ENCODE measurements around the gene NPHP4. TPM values are rescaled to one million over a fixed set of nuclear protein-coding genes. Genes with fewer than 3 reads are reported as not detected.

Gene NPHP4
- polyA plus RNA-seq, 1 of the 3 experiments (the other 2 are of a cell fraction), result 7.0 TPM

- CTCF ChIA-PET, result no interaction called here
These were observed 104.8 kb downstream of the NPHP4 start for GRCh38 chr1:5887349-5887970.

DNA sequence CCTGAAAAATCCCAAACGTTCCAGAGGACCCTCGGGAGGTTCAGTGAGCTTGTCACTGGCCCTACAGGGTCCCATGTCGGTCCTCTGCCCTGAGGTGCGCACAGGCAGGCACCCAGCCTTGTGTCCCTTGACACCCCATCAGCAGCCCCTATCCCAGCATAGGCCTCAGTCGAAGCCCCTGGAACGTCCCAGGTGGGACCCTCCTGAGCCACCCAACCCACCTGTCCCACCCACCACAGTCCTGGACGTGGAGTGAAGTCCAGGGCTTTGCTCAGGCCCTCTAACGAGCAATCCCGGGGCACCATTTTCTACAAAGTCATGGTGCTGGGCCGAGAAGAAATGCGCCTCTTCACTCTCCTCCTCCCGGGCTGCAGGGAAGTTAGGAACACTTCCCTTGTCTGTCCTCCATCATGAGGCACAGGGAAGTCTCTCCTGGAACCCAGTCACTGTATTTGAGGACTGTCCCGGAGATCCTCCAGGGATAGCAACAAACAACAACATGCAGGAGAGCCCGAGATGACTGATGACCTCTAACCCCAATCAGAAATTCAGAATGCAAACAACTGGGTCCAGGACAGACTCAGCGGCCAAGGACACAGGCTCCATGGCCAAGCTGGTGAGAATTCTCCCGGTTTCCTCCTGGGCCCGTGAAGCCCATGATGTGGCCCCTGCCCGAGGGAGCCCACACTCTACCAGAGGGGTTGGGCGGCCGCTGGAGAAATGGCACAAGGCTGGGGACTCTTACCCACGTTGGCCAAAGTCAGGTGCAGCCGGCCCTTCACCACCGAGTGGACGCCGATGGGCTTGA lies 105.5 kb downstream of the NPHP4 start:
- CTCF ChIA-PET, result no interaction called here
- H3K4me1 ChIP-seq (ENCODE audit: control insufficient read depth in 1 of 2, insufficient read depth in 2 of 2, low read depth in 1 of 2, low read length in 1 of 2), result peaks cover 0 to 50% of the 10 kb centered on the region in 2 experiments; a peak in 1 of 4 replicates
- 84% methylated on average over 15 of the region's 25 CpGs for WGBS (ENCODE audit: low lambda C conversion rate)
- no peaks in the 10 kb centered on the region for H3K9me2 ChIP-seq
- no peaks in the 10 kb centered on the region for H3K79me2 ChIP-seq (ENCODE audit: insufficient read depth)
- POLR2A ChIA-PET, result interaction anchor here (0.6 to 1.7 kb wide), 2 partner anchors 28 to 239 kb away, joined by 3 to 5 read pairs; no protein-coding TSS in a partner anchor
- H3K4me3 ChIP-seq (ENCODE audit: low read depth in 2 of 2, low read length in 1 of 2), result no peak overlapping the region
- no peak overlapping the region for H3K9ac ChIP-seq
- no peaks in the 10 kb centered on the region for H3K27me3 ChIP-seq (ENCODE audit: insufficient read depth)
- H4K20me1 ChIP-seq (ENCODE audit: insufficient read depth), result no peaks in the 10 kb centered on the region
- TF ChIP-seq TEAD4 (IDR thresholded peaks at IDR 0.05; ENCODE audit: borderline replicate concordance, insufficient read depth) (no peak), GATA2 (CRISPR knock-in tag; IDR thresholded peaks at IDR 0.05) (no peak), GABPA (IDR thresholded peaks at IDR 0.05; ENCODE audit: low read depth) (no peak), MXI1 (IDR thresholded peaks at IDR 0.05; ENCODE audit: low read depth, low read length) (no peak), JUND (IDR thresholded peaks at IDR 0.05) (no peak), IRF3 (IDR thresholded peaks at IDR 0.05; ENCODE audit: low read depth, low read length) (no peak), SMC3 (IDR thresholded peaks at IDR 0.05; ENCODE audit: low read depth, low read length) (no peak), RAD21 (IDR thresholded peaks at IDR 0.05; ENCODE audit: low read length) (no peak), NRF1 (IDR thresholded peaks at IDR 0.05; ENCODE audit: low read depth, low read length) (no peak), RCOR1 (IDR thresholded peaks at IDR 0.05; ENCODE audit: low read length) (no peak), RXRA (IDR thresholded peaks at IDR 0.05; ENCODE audit: borderline replicate concordance, low read depth) (no peak), FOXM1 (IDR thresholded peaks at IDR 0.05; ENCODE audit: low read depth) (no peak), MEF2A (IDR thresholded peaks at IDR 0.05; ENCODE audit: borderline replicate concordance, low read depth) (no peak), POLR2AphosphoS5 (IDR thresholded peaks at IDR 0.05; ENCODE audit: low read depth, low read length) (no peak)
- TF ChIP-seq, protein P1, sequence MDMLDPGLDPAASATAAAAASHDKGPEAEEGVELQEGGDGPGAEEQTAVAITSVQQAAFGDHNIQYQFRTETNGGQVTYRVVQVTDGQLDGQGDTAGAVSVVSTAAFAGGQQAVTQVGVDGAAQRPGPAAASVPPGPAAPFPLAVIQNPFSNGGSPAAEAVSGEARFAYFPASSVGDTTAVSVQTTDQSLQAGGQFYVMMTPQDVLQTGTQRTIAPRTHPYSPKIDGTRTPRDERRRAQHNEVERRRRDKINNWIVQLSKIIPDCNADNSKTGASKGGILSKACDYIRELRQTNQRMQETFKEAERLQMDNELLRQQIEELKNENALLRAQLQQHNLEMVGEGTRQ (IDR thresholded peaks at IDR 0.05; ENCODE audit: borderline replicate concordance, low read depth, low read length), result no peak
- TF ChIP-seq, protein P2, sequence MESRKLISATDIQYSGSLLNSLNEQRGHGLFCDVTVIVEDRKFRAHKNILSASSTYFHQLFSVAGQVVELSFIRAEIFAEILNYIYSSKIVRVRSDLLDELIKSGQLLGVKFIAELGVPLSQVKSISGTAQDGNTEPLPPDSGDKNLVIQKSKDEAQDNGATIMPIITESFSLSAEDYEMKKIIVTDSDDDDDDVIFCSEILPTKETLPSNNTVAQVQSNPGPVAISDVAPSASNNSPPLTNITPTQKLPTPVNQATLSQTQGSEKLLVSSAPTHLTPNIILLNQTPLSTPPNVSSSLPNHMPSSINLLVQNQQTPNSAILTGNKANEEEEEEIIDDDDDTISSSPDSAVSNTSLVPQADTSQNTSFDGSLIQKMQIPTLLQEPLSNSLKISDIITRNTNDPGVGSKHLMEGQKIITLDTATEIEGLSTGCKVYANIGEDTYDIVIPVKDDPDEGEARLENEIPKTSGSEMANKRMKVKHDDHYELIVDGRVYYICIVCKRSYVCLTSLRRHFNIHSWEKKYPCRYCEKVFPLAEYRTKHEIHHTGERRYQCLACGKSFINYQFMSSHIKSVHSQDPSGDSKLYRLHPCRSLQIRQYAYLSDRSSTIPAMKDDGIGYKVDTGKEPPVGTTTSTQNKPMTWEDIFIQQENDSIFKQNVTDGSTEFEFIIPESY (IDR thresholded peaks at IDR 0.05; ENCODE audit: borderline replicate concordance, low read depth), result no peak
- TF ChIP-seq, protein P3, sequence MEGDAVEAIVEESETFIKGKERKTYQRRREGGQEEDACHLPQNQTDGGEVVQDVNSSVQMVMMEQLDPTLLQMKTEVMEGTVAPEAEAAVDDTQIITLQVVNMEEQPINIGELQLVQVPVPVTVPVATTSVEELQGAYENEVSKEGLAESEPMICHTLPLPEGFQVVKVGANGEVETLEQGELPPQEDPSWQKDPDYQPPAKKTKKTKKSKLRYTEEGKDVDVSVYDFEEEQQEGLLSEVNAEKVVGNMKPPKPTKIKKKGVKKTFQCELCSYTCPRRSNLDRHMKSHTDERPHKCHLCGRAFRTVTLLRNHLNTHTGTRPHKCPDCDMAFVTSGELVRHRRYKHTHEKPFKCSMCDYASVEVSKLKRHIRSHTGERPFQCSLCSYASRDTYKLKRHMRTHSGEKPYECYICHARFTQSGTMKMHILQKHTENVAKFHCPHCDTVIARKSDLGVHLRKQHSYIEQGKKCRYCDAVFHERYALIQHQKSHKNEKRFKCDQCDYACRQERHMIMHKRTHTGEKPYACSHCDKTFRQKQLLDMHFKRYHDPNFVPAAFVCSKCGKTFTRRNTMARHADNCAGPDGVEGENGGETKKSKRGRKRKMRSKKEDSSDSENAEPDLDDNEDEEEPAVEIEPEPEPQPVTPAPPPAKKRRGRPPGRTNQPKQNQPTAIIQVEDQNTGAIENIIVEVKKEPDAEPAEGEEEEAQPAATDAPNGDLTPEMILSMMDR (IDR thresholded peaks at IDR 0.05), result no peak
- no peaks in the 10 kb centered on the region for H3F3A ChIP-seq (replicated peaks; ENCODE audit: insufficient read depth)
- DNase-seq, result no peak
- H3K36me3 ChIP-seq (replicated peaks in 1 of 2; ENCODE audit: control insufficient read depth in 1 of 2, insufficient read depth in 2 of 2, low read length in 1 of 2), result peaks cover 0 to 2% of the 10 kb centered on the region in 2 experiments
- no peak overlapping the region for H2AFZ ChIP-seq (ENCODE audit: low read depth)
- no peak overlapping the region for H3K4me2 ChIP-seq
- H3K27ac ChIP-seq (ENCODE audit: low read depth in 2 of 2, low read length in 1 of 2), result peak overlapping the region in 1 of 2 experiments; percentile 77; a peak in 2 of 4 replicates
- H3K9me3 ChIP-seq, result no peaks in the 10 kb centered on the region

More at GRCh38 chr1:5887349-5887970, 104.8 kb downstream of the NPHP4 start:
- 98% methylated on average over 19 of the region's 23 CpGs for WGBS (ENCODE audit: low lambda C conversion rate)
- no peaks in the 10 kb centered on the region for H3K79me2 ChIP-seq (ENCODE audit: insufficient read depth)
- H3K4me3 ChIP-seq (ENCODE audit: low read depth in 2 of 2, low read length in 1 of 2), result no peak overlapping the region
- no peak overlapping the region for H2AFZ ChIP-seq (ENCODE audit: low read depth)
- no peak overlapping the region for H3K4me2 ChIP-seq
- H3F3A ChIP-seq (replicated peaks; ENCODE audit: insufficient read depth), result no peaks in the 10 kb centered on the region
- H3K4me1 ChIP-seq (ENCODE audit: control insufficient read depth in 1 of 2, insufficient read depth in 2 of 2, low read depth in 1 of 2, low read length in 1 of 2), result peaks cover 0 to 50% of the 10 kb centered on the region in 2 experiments; a peak in 1 of 4 replicates
- POLR2A ChIA-PET, result no interaction called here
- no peak for DNase-seq
- TF ChIP-seq RAD21 (IDR thresholded peaks at IDR 0.05; ENCODE audit: low read length), result no peak
- no peak for TF ChIP-seq EP300 (IDR thresholded peaks at IDR 0.05; ENCODE audit: borderline replicate concordance in 1 of 2, low read depth in 1 of 2, low read length in 1 of 2)
- H3K27ac ChIP-seq (ENCODE audit: low read depth in 2 of 2, low read length in 1 of 2), result no peak overlapping the region
- no peaks in the 10 kb centered on the region for H3K27me3 ChIP-seq (ENCODE audit: insufficient read depth)
- H4K20me1 ChIP-seq (ENCODE audit: insufficient read depth), result no peaks in the 10 kb centered on the region
- H3K9me3 ChIP-seq, result no peaks in the 10 kb centered on the region
- H3K9me2 ChIP-seq, result no peaks in the 10 kb centered on the region
- H3K9ac ChIP-seq, result no peak overlapping the region
- H3K36me3 ChIP-seq (replicated peaks in 1 of 2; ENCODE audit: control insufficient read depth in 1 of 2, insufficient read depth in 2 of 2, low read length in 1 of 2), result peaks cover 0 to 2% of the 10 kb centered on the region in 2 experiments
